Eye (tissue), 1 donor: Measurements from ENCODE around the gene RALGAPA2.

ENCODE experiments used
- DNase-seq: peaks from one replicate; pipeline ENCODE4 v3.0.0-alpha.2; 2015

The RALGAPA2 gene

DNA sequence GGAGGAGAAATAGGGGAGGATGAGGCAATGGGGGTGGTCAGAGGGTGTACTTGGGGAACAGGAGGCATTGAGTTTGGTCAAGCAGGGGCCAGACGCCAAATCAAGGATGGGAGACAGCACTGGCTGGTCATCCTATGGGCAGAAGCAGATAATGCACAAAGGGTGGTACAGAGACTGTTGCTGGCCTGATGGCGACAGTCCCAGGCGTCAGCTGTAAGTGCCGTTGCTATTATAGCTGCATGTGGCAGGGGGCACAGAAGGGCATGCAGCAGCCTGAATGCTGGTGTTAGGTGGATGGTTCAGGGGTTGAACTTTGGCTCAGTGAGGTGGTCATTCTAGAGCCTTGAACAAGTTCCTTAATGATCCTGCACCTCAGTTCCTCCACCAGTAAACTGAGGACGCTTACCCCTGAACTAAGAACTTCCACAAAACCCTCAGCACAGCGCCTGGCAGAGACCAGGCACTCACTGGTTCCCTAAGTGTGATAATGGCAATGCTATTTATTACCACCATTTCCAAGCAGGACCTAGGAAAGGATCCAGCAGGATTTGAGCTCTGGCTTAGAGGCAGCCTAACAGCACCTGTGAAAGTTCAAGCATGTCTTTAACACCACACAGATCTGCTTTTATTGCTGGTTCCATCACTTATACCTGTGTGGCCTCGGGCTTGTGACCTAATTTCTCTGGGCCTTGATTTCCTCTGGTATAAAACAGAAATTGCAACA, 181.9 kb downstream of the RALGAPA2 start:
- DNase-seq, result no peak

DNA sequence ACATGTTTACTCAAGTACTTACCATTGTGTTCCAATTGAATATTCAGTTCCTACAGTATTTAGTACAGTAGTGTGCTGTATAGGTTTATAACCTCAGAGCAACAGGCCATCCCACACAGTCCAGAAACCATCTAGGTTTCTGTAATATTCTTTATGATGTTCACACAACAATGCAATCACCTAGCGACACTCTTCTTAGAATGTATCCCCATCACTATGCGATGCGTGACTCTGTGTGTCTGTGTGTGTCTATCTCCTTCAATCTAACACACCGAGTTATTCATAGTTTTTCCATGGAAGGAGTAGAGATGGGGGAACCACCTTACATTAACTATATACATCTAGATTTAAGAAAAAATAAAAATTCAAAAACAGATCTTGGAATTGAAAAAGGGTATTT, 182.8 kb downstream of the RALGAPA2 start:
- no peak for DNase-seq

DNA sequence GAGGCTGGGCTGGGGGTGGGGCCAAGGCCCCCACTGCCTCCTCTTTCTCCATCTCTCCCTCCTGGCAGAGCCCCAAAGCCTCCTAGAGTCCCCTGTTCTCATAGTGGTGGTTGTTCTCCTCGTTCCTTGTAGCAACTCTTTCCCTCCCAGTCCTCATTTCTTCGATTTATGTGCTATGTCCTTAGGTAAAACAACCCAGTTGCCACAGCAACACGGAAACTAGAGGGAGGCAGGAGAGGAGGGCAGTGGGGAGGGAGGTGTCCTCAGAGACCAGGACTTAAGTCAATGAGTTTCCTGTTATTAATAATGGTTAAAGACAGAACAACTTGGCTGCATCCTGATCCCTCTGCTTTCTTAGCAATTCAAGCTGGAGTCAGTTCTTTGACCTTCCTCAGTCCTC, 183.6 kb downstream of the RALGAPA2 start:
- no peak for DNase-seq

DNA sequence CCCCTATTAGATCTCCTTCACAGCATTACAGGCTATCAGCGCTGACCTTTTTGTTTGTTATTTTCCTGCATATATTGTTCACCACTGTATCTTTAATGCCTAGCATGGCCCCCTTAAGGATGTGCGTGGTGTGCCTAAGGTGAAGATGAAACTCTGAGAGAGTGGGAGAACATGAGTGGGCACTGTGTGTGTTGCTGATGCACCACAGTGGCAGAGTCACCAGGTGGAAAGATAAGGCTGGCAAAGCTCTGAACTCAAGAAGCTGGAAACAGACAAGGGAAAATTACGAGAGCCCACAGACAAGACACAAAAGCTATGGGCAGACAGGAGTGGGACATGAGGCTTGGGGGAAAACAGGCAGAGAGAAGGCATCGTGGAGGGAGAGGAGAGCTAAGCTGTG, 184.8 kb downstream of the RALGAPA2 start:
- DNase-seq, result no peak

DNA sequence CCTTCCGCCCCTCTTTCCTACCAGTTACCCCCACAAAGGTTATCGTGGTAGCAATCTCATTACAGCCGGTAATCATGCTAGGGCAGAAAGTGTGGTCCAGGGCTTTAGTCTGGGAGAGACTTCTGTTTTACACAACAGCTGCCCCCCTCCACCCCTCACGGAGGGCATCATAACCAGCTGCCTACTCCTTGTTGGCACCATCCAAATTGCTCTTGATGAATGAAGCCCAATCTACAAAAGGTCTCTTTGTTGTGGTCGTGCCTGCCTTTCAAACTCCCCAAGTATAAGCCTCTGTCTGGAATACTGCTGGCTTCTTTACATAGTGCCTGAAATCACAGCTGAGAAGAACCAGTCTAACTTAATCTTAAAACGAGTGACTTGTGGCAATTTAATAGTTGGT, 186.7 kb downstream of the RALGAPA2 start:
- no peak for DNase-seq

DNA sequence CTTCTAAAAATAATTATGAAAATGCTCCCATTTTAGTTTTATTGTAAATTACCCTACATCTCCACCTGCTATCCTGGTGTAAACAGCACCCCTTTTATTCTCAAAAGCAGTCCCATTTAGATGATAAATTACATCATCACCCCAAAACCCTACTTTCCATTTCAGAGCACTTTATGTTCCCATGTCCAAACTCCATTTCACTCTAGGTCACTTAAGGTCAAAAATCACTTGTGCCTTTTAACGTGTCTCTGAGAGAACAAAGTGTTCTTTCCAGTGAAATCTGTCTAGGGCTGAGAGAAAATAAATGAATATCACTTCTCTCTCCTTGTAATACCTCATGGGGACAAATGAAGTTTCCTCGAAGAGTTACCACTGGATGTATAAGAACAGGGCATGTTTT, 187.2 kb downstream of the RALGAPA2 start:
- DNase-seq, result no peak

DNA sequence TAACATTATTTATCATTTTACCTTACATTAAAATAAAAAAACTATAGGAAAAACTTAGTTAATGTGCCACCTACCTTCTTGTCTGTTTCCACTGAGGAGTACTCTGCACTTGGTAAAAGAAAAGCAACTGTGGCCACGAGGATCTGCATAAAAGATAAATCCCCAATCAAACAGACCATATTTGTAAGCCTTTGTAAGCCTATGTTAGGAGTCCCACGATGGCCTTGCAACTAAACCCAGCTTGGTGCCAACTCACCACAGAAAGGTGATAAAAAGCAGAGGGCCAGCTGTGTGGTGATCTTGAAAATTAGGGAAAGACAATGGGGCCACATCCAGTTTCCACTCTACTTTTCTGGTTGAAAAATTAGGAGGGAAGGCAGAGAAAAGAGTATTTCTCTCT, 187.7 kb downstream of the RALGAPA2 start:
- DNase-seq, result no peak

DNA sequence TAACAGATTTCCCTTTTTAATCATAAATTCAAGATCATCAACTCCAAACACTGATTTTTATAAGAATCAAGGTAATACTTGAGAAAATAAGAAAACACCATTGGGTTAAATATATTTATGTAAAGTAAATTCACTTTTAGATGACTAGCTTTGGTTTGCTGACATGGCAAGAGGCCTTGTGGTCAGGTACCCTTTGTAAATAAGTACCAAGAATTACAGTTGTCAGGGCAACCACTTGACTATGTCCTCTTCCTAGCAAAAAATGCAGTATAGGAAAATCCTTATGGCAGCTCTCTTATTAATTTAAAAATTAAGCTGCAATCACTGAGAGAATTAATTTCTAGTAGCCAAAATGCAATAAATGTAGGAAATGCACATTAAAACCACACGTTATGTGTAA, 190.7 kb downstream of the RALGAPA2 start:
- no peak for DNase-seq

DNA sequence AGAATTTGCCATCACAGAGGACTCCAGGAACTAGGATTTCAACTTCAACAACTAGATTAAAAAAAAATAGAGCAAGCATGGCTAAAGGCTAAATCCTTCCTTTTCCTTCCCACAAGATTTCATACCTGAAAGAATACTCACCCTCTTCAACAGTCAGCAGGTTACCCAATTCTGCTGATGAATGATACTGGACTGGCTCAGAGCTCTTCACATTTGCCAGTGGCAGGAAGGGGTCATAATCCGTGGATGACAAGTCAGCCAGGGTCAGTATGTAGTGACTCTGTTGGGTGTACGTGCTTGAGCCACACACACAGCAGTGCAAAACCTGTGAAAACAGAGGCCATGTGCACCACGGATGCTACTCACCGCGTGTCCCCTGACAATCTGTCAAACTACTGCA, 191.7 kb downstream of the RALGAPA2 start:
- DNase-seq, result no peak

DNA sequence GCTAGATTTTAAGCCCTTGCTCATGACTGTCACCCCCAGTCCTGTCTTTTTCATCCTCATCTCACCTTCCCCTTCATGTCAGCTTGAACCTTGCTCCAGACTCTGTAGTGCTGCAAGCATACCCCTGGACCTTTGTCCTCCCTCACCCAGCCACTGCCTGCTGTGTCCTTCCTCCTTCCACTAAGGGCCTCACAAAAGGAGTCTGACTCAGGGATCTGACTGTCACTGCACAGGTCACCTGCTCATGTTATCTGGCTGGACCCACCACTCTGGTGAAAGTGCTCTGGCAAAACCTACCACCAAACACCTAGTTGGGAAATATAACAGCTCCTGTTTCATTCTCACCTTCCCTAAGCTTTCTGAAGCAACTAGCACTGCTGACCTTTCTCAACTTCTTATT, 193.2 kb downstream of the RALGAPA2 start:
- no peak for DNase-seq

DNA sequence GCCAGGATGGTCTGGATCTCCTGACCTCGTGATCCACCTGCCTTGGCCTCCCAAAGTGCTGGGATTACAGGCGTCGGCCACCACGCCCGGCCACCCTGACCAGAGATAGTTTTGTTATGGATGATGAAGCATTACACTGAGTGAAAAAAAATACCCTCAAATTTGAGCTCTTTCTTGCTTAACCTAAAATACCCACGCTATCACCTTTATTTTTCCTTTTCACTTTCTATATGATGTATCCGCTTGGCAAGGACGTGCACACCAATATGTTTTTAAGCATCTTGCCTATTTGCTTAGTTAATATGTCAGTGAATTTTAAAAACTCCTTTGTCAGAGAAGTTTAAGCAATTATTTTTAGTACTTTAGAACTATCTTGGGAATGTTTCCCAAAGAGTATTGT, 194.2 kb downstream of the RALGAPA2 start:
- no peak for DNase-seq

DNA sequence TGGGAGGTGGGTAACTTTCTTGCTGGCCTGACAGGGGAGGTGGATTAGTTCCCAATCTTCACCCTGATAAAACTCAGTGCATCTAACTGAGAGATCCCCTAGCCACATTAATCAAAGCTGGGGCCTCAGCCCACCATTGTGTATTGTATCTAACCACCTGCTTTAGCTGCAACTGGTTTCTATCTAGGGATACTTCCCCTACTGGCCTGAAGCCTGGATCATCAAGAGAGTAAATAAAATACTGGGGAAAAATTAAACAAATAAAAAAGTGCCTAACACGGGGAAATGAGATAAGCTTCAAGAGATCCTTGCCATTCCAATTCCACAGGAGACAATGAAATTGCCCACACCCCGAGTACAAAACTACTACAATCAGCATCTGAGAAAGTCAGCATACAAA, 195.1 kb downstream of the RALGAPA2 start:
- DNase-seq, result no peak

DNA sequence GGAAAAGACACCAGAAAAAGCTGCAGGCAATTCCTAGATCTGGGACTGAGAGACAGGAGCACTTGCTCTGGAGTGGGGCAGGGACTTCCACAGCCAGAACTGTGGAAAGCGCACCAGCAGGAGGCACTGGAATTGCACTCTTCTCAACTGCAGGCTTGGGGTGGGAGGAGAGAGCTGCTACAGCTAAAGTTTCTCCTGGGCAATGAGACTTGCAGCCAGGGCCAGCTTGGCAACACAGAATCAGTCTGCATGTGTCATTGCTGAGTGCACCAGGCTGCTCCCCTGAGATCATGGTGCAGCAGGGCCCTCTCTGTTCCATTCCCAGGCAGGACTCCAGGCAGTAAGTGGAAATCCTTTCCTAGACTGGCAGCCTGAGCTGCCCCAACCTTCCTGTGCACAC, 198.7 kb downstream of the RALGAPA2 start:
- no peak for DNase-seq

DNA sequence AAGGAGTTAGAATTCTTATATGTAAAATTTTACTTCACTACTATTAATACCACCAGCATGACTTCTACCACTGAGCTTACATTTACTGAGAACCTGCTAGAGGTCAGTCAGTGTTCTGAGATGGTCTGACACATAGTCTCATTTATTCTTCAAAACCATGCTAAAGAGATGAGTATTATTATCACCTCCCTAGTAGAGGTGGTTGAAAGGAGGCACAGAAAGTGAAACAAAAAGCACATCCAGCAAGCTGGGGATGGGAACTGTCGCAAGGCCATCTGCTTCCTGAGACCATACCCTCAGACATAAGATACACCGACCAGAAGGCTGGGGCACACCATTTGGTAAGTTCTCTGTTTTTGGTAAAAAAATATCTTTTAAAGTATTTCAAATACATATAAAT, 206.9 kb downstream of the RALGAPA2 start:
- DNase-seq, result no peak

DNA sequence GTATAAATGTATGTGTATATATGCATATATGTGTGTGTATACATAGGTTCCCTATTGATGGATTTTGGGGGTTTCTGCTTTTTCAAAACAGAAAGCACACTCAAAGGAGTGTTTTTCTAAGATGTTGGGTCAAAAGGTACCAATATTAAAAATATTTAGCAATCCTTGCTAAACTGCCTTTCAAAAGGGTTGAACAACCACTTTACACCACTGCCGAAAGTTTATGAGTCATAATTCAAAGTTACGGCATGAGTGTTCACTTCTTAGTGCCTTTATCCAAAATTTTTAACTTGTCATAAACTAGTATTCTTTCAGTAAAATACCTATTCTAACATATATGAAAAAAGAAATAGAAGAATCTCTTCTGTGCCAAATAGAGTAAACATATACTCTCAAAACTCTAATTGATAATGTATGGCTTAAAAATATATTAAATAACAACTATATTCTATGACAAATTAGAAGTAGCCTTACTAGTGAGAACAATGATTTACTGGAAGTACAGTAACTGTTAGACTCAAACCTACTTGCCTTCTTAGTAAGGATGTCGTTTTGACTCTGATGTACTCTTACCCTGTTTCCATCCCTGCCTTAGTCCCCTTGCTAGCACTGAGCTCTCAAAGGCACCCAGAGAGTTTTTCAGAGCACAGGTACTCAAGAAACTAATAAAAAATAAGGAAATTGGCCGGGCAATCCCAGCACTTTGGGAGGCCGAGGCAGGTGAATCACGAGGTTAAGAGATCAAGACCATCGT, 208.5 kb downstream of the RALGAPA2 start:
- no peak for DNase-seq

DNA sequence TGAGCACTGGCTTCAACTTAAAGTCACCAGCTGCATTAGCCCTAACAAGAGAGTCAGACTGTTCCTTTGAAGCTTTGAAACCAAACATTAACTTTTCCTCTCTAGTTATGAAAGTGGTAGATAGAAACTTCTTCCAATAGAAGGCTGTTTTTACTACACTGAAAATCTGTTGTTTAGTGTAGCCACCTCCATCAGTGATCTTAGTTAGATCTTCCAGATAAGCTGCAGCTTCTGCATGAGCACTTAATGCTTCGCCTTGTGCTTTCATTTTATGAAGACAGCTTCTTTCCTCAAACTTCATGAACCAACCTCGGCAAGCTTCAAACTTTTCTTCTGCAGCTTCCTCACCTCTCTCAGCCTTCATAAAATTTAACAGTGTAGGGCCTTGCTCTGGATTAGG, 211.3 kb downstream of the RALGAPA2 start:
- DNase-seq, result no peak

DNA sequence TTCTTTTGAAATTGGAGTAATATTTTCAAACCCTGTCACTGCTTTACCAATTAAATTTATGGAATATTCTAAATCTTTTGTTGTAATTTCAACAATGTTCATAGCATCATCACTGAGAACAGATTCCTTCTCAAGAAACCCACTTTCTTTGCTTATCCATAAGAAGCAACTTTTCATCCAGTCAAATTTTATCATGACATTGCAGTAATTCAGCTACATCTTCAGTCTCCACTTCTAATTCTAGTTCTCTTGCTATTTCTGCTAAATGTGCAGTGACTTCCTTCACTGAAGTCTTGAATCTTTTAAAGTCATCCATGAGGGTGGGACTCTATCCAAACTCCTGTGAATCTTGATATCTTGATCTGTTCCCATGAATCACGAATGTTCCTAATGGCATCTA, 212.1 kb downstream of the RALGAPA2 start:
- no peak for DNase-seq

DNA sequence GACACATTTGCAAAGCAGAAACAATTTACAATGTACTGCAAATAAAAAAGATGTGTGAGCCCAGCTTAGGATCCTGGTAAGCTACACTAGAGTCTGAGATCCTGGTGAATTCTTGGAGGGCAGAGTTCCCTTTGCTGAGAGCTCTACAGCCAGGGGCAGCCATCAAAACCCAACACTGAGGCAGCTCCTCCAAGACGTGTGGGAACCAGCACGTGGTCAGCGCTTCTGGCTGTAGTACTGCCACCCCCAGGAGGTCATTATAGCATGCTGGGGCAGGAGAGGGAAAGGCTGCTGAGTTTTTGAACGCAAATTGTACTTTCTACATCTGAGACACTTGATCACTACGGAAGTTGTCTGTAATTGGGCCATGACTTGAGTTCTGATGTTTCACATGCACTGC, 213.0 kb downstream of the RALGAPA2 start:
- DNase-seq, result peak; percentile 51

DNA sequence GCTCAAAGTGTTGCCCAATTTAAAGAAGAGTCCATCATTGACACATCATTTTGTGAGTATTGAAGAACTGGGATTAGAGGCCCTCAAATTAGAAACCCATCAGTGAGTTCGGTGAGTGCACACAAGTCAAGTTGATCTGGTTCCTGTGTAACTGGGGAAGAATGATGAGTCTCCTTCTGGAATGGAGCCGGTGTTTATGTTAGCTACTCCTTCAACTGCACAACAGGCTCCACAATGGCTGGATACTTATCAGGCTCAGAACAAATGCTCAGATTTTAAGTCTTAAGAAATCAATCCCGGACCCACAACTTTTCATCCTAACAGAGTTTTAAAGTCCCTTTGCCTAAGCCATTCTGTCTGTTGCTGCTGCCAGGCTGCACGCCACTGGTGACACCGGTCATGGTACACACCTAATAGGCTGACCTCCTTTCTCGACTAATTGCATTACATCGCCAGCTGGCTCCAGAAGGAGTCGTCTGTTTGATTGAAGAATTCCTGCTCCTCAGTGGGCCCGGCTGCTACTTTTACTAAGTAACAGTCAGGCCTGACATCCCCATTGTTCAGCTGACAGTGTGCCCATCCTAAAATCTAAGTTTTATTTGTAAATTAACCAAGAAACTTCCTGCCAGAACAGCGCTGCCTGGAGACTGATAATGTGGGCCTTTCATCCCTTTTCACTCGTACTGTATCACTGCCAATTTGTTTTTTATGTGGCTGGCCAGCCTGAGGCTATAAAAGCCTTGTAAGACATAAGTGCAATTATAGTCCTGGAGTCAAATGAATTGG, 214.2 kb downstream of the RALGAPA2 start:
- DNase-seq, result peak; percentile 93

DNA sequence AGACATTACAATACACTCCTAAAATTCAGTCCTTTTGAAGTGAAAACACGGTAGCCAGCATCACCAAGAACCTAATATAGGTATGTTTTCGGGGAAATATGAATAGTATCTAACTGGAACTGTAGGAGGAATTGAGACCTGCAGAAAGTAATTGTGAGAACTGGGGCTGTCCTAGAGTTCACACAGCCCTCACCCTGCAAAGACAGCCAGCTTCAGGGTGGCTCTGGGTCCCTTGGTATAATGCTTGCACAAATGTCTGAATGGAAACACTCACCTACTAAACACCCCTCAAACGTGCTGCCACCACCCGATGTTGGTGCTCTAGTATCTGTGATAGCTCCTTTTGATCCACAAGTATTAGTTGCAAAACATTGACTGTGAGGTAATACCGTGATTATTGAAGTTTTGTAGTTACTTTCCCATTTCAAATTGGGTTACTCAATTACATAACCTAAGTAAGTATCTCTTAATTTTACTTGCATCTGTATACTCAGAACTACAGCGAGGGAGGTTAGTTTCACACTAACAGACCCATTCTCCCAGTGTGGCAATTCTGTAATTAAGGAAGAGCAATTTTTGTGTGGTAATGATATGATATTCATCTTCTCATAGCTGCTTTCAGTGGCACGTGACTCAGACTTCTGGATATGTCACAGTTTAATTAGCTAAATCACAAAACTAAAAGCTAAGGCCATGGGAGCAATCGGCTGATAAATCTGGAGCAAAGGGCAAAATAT, 215.0 kb downstream of the RALGAPA2 start:
- DNase-seq, result no peak

DNA sequence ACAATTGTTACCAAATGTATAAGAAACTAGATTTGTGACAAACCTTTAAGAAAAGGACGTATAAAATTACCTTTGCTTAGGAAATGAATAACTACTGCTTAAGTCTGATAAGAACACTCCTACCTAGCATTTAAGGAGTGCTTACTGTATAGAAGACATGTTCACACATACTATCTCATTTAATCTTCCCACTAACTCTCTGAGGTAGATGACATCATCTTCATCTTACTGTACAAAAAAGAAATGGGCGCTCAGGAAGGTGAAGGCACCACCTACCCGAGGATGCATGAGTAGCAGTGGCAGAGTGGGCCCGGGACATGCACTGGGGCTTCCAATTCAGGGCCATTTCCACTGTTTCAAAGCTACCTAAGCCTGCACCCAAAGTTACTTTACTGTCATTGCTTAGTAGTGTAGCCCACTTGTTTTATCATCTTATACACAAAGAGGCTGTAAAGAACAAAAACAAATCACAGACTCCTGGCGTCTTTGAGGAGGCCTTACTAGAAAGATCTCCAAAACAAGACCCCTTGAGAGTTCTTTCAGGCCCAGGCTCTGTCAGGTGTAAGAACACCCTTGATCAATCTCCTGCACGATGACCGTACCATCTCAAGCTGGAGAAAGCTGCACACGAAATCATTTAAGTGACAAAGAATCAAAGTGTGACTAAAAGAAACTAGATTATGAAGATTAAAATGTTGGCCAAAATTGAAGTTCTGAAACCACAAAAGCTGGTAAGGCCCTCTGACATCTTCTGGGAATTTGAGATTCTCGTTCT, 216.5 kb downstream of the RALGAPA2 start:
- DNase-seq, result no peak

DNA sequence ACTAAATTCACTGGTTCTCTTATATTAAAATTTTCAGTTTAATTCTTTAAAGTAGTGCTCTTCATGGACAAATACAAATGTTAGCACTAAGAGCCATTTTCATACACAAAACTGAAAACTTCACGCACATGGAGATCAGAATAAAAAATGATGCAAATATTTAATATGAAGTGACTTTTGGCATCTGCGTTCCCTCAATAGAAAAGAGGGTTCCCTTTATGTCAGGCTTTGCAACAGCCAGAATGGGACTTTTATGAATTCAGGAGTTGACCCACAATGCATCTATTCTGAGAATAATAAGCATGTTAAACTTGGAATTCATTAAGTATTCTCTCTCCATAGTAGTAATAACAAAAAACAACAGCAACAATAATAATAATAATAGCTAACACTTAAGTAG, 218.7 kb downstream of the RALGAPA2 start:
- no peak for DNase-seq
